GM21447 (cell line): ENCODE measurements around the gene TCF21.
"Not testable (repeated sequence)": the region's sequence is repeated elsewhere in the genome, so short reads cannot be mapped to it uniquely, and the experiment has no call there.

ENCODE experiments used
- ATAC-seq: cut with Tn5 transposase; IDR thresholded peaks from one replicate; pipeline ENCODE4 v1.9.1; 2021; ENCODE audit not compliant: unreplicated experiment

TCF21 gene

GRCh38 chr6:133888929-133889556 is at the start of gene TCF21:
TCF21 (plus strand) TSS chr6:133889113; CDS start chr6:133889398, 285 bp downstream.
- no peak for ATAC-seq

DNA sequence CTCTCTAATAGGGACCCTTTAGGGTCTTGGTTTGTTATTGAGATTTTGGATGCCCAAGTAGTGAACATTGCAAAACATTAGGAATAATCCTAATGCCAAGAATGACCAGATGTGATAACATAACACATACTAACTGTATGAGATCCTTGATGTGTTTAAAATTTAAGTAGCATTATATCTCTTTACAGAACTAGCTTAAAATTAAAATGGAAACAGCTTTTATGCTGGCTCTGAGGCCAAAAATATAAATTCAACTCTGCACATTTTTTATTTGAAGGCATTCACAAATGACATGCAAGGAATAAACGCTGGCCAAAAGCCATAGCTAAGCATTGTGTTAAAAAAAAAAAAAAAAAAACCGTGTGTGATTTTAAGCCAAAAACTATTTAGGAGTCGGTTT is 47.7 kb upstream of the TCF21 start:
- ATAC-seq, result no peak

DNA sequence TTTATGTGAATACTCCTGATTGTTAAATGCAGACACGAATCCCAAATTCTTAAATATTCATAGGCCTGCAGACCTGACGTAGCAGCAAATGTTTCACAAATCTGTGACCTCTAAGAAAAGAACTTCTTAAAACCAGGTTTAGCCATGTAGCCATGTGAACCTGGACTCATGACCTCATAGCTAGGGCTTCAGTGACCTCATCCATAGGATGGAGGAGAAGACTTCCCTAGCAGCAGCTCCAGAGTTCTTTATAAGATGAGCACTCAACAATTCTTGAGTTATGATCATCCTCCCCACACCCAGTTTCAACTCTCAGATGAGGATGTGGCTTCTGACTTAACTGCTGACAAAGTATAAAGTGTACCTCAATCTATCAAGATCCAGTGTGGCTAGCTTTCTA is 45.8 kb upstream of the TCF21 start:
- no peak for ATAC-seq

GRCh38 chr6:133844709-133845108 is 44.2 kb upstream of the TCF21 start:
- ATAC-seq, result no peak

- ATAC-seq, result no peak
Observed at GRCh38 chr6:133854041-133854363, 34.9 kb upstream of the TCF21 start.

DNA sequence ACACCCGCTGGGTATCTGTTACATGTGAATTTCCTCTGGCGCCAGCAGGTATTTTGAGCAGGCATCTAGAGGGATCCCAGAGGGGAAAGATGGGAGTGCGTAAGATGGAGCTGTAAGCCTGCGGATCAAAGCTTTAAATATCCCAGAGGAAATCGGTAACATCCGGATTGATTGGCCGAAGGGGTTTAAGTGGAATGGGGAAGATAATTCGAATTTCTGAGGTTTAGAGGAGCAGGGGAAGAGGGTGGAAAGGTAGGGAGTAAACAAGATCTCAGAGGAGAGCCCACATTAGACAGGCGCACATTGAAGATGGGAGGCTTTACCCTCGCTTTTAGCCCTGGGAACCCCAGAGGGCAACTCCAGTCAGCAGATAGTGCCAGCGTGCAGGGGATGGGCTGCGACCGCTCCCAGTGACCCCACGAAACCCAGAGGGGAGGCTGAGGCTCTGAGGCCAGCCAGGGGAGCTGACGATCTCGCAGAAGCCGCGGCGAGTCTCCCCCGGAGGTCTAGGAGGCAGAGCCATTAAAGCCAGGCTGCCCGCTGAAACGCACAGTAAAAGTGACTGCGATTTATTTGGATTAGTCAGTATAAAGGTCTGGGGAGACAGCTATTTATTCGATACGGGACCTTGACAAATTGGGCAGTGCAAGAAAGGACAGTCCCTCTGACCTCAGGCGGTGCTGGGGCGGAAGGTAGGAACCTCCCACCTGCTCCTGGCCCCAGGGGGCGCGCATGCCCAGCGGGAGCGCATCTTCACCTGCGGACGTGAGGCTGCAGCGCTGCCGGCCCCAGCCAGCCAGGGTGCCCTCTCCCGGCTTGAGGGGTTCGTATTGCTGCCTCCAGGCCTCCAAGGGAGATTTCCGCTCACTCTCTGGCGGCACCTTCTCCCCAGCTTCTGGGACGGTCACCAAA is 34.3 kb upstream of the TCF21 start:
- no peak for ATAC-seq

DNA sequence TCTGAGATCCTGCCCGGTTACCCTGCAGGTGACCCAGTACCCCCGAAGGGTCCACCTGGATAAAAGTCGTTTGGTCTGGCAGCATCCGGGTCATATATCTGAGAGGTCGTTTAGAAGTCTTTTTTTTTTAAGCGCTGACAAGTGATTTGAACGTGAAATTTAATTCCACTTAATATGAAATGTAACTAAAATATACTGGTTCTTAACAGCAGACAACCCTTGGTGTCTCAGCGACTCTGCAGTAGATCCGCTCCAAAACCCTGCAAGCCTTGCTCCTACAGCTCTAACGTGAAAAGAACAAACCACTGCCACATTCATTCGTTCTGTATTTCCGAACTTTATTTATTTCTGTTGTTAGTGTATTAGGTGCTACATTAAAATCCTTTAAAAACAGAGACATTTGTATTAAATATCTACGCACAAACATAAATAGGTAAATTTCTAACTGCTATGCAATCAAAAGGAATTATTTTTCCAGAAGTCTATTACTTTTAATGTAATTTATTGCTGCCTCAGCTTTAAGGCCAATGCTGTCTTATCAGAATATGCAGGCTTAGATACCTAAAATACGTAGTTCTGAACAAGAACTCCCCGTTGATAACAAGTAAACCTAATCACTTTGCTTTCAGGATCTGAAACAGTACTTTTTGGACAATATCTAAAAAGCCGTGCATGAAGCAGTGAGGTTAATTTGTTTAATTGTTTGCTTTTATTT is 33.5 kb upstream of the TCF21 start:
- no peak for ATAC-seq

DNA sequence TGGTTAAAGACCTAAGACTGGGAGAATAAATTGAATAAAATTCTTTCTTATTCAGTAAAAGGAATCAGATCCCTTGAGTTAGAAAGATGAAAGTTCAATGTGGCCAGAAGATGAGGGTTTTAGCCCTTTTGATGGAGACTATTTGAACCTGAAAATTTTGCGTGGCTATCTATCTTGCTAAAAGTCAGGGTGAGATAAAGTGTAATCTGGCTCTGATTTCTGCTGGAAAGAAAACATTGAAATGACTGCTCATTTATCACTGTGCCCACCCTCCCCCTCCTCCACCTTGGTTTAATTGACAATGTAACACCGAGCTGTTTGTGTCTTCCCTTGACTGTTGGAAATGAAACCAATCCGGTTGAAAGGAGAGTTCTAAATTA is 32.9 kb upstream of the TCF21 start:
- ATAC-seq, result no peak

DNA sequence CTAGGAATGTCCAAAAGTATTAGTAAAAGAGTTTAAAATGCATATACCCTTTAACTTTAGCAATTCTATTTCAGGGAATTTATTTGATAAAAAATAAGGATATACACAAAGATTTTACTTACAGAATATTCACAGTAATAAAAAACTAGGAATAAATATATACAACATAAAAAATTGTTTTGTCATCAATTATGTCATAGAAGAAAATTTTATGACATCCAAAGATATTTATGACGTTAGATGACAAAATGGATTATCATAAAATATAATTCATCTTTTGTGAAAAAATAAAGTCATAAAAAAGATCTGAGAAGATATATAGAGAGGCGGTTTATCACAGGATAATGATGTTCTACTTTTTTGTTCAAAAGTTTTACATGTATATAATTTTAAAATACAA is 32.0 kb upstream of the TCF21 start:
- ATAC-seq, result no peak

GRCh38 chr6:133857696-133858095 is 31.2 kb upstream of the TCF21 start:
- ATAC-seq, result no peak

DNA sequence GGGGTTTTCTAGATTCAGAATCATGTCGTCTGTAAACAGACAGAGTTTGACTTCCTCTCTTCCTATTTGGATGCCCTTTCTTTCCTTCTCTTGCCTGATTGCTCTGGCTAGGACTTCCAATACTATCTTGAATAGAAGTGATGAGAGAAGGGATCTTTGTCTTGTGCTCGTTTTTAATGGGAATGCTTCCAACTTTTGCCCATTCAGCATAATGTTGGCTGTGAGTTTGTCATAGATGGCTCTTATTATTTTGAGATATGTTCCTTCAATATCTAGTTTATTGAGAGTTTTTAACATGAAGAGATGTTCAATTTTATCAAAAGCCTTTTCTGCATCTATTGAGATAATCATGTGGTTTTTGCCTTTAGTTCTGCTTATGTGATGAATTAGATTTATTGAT is 27.6 kb upstream of the TCF21 start:
- ATAC-seq, result not testable (repeated sequence)

- ATAC-seq, result no peak
Observed at GRCh38 chr6:133863228-133863627, 25.7 kb upstream of the TCF21 start.

GRCh38 chr6:133865680-133866079 is 23.2 kb upstream of the TCF21 start:
- ATAC-seq, result no peak

DNA sequence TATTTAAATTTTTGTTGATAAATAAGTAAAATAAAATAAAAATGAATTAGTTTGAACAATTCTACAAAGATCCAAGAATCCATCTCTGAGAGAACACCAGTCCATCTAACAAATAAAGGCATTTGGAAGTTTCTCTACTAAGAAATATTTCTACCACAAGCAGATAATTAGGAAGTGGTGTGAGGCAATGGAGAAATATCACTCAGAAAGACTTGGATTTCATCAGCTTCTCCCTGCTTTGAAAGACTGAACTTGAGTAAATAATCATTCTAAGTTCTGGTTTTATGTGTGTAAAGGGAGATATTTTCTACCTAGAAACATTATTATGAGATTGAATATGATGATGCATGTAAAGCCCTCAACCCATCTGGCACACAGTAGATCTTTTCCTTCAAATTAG is 17.8 kb upstream of the TCF21 start:
- no peak for ATAC-seq

GRCh38 chr6:133873538-133873937 is 15.4 kb upstream of the TCF21 start:
- ATAC-seq, result no peak

GRCh38 chr6:133877116-133877515 is 11.8 kb upstream of the TCF21 start:
- no peak for ATAC-seq

DNA sequence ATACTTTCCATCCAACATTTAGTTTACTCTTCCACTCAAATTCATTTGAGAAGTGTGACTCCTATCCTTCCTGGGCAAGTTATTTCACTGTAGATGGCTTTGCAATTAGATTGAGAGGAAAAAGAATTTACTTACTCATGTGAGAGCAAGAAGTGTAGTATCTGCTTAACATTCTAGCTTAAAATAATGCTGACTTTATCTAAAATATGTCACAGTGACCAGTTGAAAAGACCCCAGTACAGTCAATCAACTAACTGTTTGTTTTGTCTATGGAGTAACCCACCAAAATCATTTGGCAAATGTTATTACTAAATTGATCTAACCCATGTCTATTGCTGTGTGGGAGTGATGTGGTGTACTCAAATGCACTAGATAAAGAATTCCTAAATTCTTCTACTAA is 8.9 kb upstream of the TCF21 start:
- no peak for ATAC-seq

DNA sequence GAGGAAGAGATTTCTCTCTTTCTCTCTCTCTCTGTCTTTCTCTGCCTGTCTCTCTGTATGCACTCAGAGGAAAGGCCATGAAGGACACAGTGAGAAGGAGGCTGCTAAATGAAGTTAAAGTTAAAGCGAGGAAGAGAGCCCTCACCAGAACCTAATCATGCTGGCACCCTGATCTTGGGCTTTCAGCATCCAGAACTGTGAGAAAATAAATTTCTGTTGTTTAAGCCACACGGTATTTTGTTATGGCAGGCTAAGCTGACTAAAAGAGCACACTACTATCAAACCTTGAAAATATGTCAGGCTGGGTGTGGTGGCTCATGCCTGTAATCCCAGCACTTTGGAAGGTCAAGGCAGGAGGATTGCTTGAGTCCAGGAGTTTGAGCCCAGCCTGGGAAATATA is 8.0 kb upstream of the TCF21 start:
- no peak for ATAC-seq

DNA sequence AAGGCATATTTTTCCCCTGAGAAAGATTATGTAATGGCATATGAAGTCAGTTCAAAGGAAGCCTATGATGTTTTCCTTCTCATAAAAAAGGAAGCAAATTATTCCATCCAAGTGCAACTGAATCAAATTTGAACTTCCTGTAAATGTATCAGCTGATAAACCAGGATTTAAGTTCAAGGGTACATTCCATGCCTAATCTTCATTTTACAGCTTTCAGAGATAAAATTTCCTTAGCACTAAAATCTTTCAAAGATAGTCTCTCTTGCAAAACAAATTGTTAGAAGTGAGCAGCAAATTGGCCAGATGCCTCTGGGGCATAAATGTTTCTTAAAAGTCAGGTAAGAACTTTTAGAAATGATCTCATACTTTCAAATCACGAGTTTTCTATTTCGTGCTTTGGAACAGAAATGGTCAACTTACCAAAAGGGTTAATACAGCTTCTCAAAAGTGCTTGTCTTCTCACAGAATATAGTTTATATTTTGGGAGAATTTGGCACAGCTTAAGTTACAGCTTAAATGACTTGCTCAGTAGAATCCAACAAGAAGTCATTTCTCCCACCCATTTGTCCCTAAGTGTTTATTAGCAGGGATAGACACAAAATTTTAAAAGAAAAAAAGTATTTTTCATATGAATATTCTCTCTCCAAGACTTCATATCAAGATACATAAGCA is 2.7 kb upstream of the TCF21 start:
- no peak for ATAC-seq

- ATAC-seq, result no peak
Observed at GRCh38 chr6:133887156-133887879, 1.6 kb upstream of the TCF21 start.

DNA sequence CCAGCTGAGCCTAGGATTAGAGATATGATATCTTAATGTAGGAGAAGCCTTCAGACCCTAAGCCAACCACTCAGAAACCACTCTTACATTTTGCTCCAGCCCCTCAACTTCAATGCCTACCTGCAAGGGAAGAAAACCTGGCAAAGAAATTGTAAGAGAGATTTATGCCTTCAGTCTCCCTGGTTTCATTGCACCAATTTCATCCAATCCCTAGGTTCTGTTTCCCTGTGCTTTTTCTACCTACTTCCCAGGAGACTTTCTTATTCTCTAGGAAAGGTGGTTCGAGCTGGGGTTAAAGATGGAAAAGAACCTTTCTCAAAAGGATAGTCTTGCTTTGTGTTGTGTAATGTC is 1.1 kb upstream of the TCF21 start:
- ATAC-seq, result no peak
